HG02938 (cell line): ENCODE measurements around the gene PEX5.
A peak's percentile ranks its signal among the peaks of the same experiment; 100 is the strongest.
"Not testable (repeated sequence)": the region's sequence is repeated elsewhere in the genome, so short reads cannot be mapped to it uniquely, and the experiment has no call there.

Source experiments
- ATAC-seq: cut with Tn5 transposase; IDR thresholded peaks from one replicate; pipeline ENCODE4 v1.9.1; 2021; ENCODE audit warnings: mild to moderate bottlenecking, moderate library complexity; ENCODE audit not compliant: unreplicated experiment

The PEX5 gene

GRCh38 chr12:7158781-7159609 is 30.5 kb upstream of the PEX5 start:
- ATAC-seq = no peak

GRCh38 chr12:7160183-7160582 is 29.3 kb upstream of the PEX5 start:
- no peak for ATAC-seq

GRCh38 chr12:7161327-7161726 is 28.2 kb upstream of the PEX5 start:
- ATAC-seq = no peak

GRCh38 chr12:7161811-7162210 is 27.7 kb upstream of the PEX5 start:
- no peak for ATAC-seq

- ATAC-seq = no peak
Measured at GRCh38 chr12:7162691-7163114, 26.8 kb upstream of the PEX5 start.

GRCh38 chr12:7169951-7170350 is 19.5 kb upstream of the PEX5 start:
- no peak for ATAC-seq

GRCh38 chr12:7171854-7172253 is 17.6 kb upstream of the PEX5 start:
- no peak for ATAC-seq

GRCh38 chr12:7175493-7175892 is 14.0 kb upstream of the PEX5 start:
- no peak for ATAC-seq

- no peak for ATAC-seq
Measured at GRCh38 chr12:7176595-7176994, 12.9 kb upstream of the PEX5 start.

GRCh38 chr12:7178481-7178880 is 11.0 kb upstream of the PEX5 start:
- ATAC-seq = no peak

GRCh38 chr12:7180685-7181084 is 8.8 kb upstream of the PEX5 start:
- ATAC-seq = no peak

GRCh38 chr12:7186058-7186457 is 3.4 kb upstream of the PEX5 start:
- not testable (repeated sequence) for ATAC-seq

- peak; percentile 26 for ATAC-seq
Measured at GRCh38 chr12:7188562-7189397, 706 bp upstream of the PEX5 start.

GRCh38 chr12:7190268-7191055 is 976 bp downstream of the PEX5 start:
- no peak for ATAC-seq

- no peak for ATAC-seq
Measured at GRCh38 chr12:7193674-7194073, 4.2 kb downstream of the PEX5 start.

GRCh38 chr12:7197841-7198240 is 8.4 kb downstream of the PEX5 start:
- no peak for ATAC-seq

- ATAC-seq = no peak
Measured at GRCh38 chr12:7203109-7203508, 13.6 kb downstream of the PEX5 start.

GRCh38 chr12:7205091-7205490 is 15.6 kb downstream of the PEX5 start:
- no peak for ATAC-seq

GRCh38 chr12:7206691-7207090 is 17.2 kb downstream of the PEX5 start:
- ATAC-seq = no peak

GRCh38 chr12:7207866-7208625 is 18.6 kb downstream of the PEX5 start:
- no peak for ATAC-seq

GRCh38 chr12:7209958-7210357 is 20.5 kb downstream of the PEX5 start:
- ATAC-seq = no peak
